OCI-LY3 (cell line): Measurements from ENCODE around the gene AAMDC.
"Not testable (repeated sequence)": the region's sequence is repeated elsewhere in the genome, so short reads cannot be mapped to it uniquely, and the experiment has no call there.

Source experiments
- H2AFZ ChIP-seq: fragments of 200-600, 300-600 bp; shearing (Covaris generic); 2 replicates; pipeline ENCODE4 v1.6.0; 2014; ENCODE audit warnings: antibody characterized with exemption, low read depth, low read length
- H3K27ac ChIP-seq: fragments of 200-600, 300-600 bp; sonication (generic); 2 replicates; pipeline ENCODE4 v1.5.1; 2014; ENCODE audit warnings: mild to moderate bottlenecking, low read length, moderate library complexity, mixed read lengths
- H3K27me3 ChIP-seq: fragments of 200-600, 300-600 bp; sonication (generic); 2 replicates; pipeline ENCODE4 v1.6.1; 2014; ENCODE audit warnings: low read depth, low read length, mixed read lengths
- H3K36me3 ChIP-seq: fragments of 200-600, 300-600 bp; sonication (generic); replicated peaks from 2 replicates; pipeline ENCODE3; 2014; ENCODE audit warnings: low read depth, low read length, mixed read lengths
- H3K4me1 ChIP-seq: fragments of 300-600, 200-600 bp; sonication (generic); 2 replicates; pipeline ENCODE4 v1.6.1; 2014; ENCODE audit warnings: low read length, mixed read lengths
- H3K4me2 ChIP-seq: fragments of 200-600, 300-600 bp; sonication (generic); 2 replicates; pipeline ENCODE4 v1.6.1; 2014; ENCODE audit warnings: low read length, mixed read lengths
- H3K4me3 ChIP-seq: fragments of 300-600, 200-600 bp; sonication (generic); 2 replicates; pipeline ENCODE4 v1.5.1; 2014; ENCODE audit warnings: antibody characterized with exemption, mild to moderate bottlenecking, low read length, moderate library complexity
- H3K79me2 ChIP-seq: fragments of 300-600, 200-600 bp; shearing (Covaris generic); 2 replicates; pipeline ENCODE4 v1.6.1; 2014; ENCODE audit warnings: mild to moderate bottlenecking, low read length, mixed read lengths
- H3K9ac ChIP-seq: fragments of 300-600, 200-600 bp; shearing (Covaris generic); 2 replicates; pipeline ENCODE4 v1.6.0; 2014; ENCODE audit warnings: mild to moderate bottlenecking, low read length, moderate library complexity
- H3K9me3 ChIP-seq: fragments of 200-600, 300-600 bp; shearing (Covaris generic); 2 replicates; pipeline ENCODE4 v1.6.1; 2014; ENCODE audit warnings: low read length, mixed read lengths; ENCODE audit not compliant: insufficient read depth
- H4K20me1 ChIP-seq: fragments of 200-600, 300-600 bp; sonication (generic); 2 replicates; pipeline ENCODE4 v1.6.1; 2016; ENCODE audit warnings: low read length, mixed read lengths; ENCODE audit not compliant: insufficient read depth
- EZH2phosphoT487 ChIP-seq: fragments of 200-600 bp; shearing (Covaris generic); IDR thresholded peaks from 2 replicates; pipeline ENCODE4 v1.6.1; 2018; ENCODE audit warnings: antibody characterized with exemption, mixed run types, low read depth
- TF ChIP-seq, protein P1 (sequence below): fragments of 200-600, 300-600 bp; sonication (generic); IDR thresholded peaks from 2 replicates; pipeline ENCODE4 v1.5.1; 2014; ENCODE audit warnings: antibody characterized with exemption, low read length, low read depth

Gene AAMDC

DNA sequence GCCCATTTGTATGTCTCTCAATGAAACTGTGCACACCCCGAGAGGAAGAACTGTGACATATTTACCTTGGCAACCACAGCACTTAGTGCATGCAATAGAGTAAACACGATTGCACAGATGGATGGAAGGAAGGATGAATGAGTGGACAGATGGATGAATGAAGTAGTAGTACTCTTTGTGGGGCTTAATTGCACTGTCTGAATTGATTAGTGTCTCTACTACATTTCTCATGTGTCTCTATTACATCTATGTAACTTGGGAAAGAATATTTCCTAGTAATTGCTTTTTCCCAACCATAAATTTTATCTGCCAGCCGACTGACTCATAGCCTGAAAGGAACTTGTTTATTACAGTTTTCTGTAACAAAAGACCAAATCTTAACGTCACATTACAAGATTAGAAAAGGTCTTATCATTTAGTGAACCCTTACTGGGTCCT, 69.7 kb downstream of the AAMDC start:
- H3K27ac ChIP-seq, H3K4me2 ChIP-seq, H3K9ac ChIP-seq, H3K4me3 ChIP-seq, H2AFZ ChIP-seq, H3K27me3 ChIP-seq, H3K79me2 ChIP-seq, H3K36me3 ChIP-seq, H3K9me3 ChIP-seq, H3K4me1 ChIP-seq, H4K20me1 ChIP-seq: not testable (repeated sequence)

DNA sequence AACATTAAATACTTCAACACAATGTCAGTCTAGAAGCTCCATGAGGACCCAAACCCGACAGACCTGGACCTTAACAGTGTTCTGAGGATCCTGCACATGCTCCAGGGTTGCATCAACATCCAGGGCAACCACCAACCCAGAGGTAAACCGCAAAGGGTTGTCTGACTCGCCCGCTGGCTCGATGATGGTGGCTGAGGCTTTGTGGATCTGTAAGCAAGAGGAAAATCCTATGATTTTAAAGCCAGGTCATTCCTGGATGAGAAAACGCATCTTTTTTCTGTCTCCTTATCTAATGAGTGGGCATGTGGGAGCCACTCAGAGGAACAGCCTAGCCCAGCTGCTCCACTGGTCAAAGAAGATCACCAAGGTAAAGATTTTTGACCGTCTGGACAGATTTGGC, 70.3 kb downstream of the AAMDC start:
- not testable (repeated sequence) for H3K27me3 ChIP-seq, H3K79me2 ChIP-seq, H3K27ac ChIP-seq, H4K20me1 ChIP-seq, H2AFZ ChIP-seq, H3K4me3 ChIP-seq, H3K4me2 ChIP-seq, H3K9ac ChIP-seq, H3K36me3 ChIP-seq, H3K9me3 ChIP-seq, H3K4me1 ChIP-seq

DNA sequence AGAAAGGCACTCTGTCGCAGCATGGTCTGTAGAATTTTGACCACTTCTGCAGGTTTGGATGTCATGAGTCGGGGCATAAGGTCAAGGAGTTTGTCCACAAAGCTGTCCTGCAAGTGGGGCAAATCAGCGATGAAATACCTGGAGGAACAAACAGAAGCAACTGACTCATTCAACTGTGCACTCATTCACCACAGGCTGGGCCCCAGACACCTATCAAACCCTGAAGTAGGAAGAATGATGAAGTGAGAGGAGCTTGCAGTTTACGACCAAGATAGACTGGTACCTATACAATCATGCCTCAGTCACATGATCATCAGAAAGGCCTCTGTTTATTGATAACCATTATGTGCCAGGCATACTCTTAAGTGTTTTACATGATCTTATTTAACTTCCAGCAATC, 70.8 kb downstream of the AAMDC start:
- H3K4me3 ChIP-seq, H2AFZ ChIP-seq, H4K20me1 ChIP-seq, H3K4me2 ChIP-seq, H3K27ac ChIP-seq, H3K79me2 ChIP-seq, H3K9me3 ChIP-seq, H3K36me3 ChIP-seq, H3K27me3 ChIP-seq, H3K4me1 ChIP-seq, H3K9ac ChIP-seq: not testable (repeated sequence)

DNA sequence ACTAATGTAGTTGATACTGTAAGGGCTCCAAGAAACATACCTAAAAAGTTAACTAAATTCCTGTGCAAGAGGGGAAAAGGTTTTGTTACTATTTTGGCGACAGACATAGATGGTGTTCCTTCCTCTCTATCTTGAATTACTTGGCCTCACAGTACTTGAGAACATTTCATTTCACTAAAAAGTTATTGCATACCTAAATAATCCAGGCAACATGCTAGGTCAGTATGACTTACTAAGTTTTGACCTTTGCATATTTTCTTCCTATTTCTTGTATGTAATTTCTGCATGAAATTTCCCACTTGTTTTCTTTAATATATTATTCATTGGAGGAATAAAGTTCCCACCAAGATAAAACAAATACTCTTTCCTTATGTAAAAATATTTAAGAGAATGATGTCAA, 74.0 kb downstream of the AAMDC start:
- H3K4me2 ChIP-seq, H3K9me3 ChIP-seq, H4K20me1 ChIP-seq, H2AFZ ChIP-seq, H3K27me3 ChIP-seq, H3K9ac ChIP-seq, H3K4me3 ChIP-seq, H3K79me2 ChIP-seq, H3K27ac ChIP-seq, H3K4me1 ChIP-seq, H3K36me3 ChIP-seq: not testable (repeated sequence)

DNA sequence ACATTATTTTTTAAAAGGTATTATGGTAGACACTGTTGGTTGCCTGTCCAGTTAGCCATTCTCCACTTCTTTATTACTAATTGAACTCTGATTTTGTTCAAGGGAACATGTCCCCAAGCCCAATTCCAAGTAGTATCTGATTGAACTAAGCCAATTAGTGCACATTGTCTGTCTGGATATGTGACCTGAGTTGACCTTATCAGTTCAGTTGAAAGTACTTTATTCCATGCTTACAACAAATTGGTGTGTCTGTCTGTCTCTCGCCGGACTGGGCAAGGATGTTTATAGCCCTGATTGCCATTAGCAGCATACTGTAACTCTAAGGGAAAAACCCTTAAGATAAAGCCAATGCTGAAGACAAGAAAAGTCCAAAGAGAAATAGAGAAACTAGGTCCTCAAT, 87.9 kb downstream of the AAMDC start:
- TF ChIP-seq, protein P1, sequence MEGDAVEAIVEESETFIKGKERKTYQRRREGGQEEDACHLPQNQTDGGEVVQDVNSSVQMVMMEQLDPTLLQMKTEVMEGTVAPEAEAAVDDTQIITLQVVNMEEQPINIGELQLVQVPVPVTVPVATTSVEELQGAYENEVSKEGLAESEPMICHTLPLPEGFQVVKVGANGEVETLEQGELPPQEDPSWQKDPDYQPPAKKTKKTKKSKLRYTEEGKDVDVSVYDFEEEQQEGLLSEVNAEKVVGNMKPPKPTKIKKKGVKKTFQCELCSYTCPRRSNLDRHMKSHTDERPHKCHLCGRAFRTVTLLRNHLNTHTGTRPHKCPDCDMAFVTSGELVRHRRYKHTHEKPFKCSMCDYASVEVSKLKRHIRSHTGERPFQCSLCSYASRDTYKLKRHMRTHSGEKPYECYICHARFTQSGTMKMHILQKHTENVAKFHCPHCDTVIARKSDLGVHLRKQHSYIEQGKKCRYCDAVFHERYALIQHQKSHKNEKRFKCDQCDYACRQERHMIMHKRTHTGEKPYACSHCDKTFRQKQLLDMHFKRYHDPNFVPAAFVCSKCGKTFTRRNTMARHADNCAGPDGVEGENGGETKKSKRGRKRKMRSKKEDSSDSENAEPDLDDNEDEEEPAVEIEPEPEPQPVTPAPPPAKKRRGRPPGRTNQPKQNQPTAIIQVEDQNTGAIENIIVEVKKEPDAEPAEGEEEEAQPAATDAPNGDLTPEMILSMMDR = no peak
- TF ChIP-seq EZH2phosphoT487 = no peak
- Histone ChIP-seq H3K4me3 (no peak overlapping the region), H3K9me3 (no peaks in the 10 kb centered on the region), H2AFZ (no peak overlapping the region), H3K27me3 (no peaks in the 10 kb centered on the region), H3K9ac (no peak overlapping the region), H3K27ac (no peak overlapping the region), H4K20me1 (no peaks in the 10 kb centered on the region), H3K79me2 (no peaks in the 10 kb centered on the region), H3K36me3 (peaks cover 10% of the 10 kb centered on the region), H3K4me1 (no peaks in the 10 kb centered on the region), H3K4me2 (no peak overlapping the region)

DNA sequence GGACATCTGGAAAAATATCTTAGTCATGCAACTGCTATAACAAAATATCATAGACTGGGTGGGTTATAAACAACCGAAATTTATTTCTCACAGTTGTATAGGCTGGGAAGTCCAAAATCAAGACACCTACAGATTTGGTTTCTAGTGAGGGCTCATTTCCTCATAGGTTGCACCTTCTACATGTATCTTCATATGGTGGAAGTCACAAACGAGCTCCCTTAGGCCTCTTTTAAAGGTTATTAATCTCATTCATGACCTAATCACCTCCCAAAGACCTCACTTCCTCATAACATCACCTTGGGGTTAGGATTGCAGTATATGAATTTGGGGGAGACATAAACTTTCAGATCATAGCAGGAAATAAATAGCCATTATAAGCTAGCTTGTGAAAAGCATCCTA, 88.3 kb downstream of the AAMDC start:
- H2AFZ ChIP-seq = no peak overlapping the region
- H3K27ac ChIP-seq = no peak overlapping the region
- H4K20me1 ChIP-seq = no peaks in the 10 kb centered on the region
- H3K36me3 ChIP-seq = peaks cover 10% of the 10 kb centered on the region
- H3K27me3 ChIP-seq = no peaks in the 10 kb centered on the region
- H3K4me3 ChIP-seq = no peak overlapping the region
- TF ChIP-seq, protein P1 = no peak
- no peak for TF ChIP-seq EZH2phosphoT487
- no peak overlapping the region for H3K4me2 ChIP-seq
- no peaks in the 10 kb centered on the region for H3K4me1 ChIP-seq
- H3K9me3 ChIP-seq = no peaks in the 10 kb centered on the region
- no peak overlapping the region for H3K9ac ChIP-seq
- no peaks in the 10 kb centered on the region for H3K79me2 ChIP-seq

DNA sequence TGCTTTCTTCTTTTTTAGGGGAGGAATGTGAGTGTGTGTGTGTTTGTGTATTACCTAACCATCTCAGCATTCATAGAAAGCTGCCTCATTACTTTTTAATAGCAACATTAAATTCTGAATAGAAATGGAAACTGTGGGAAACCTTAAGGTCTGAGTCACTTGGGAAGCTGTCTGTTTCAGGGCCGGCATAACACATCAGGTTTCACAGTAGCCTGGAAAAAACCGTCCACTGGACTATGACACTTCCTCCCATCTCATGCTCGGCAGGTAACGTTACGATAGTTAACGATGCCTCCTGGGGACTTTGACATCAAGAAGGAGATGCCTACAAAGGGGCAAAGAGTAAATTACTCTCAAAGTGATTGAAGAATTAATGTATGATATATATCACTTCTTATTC, 89.9 kb downstream of the AAMDC start:
- not testable (repeated sequence) for H4K20me1 ChIP-seq, H3K4me2 ChIP-seq, H3K36me3 ChIP-seq, H3K4me3 ChIP-seq, H3K79me2 ChIP-seq, H2AFZ ChIP-seq, H3K4me1 ChIP-seq, H3K27ac ChIP-seq, H3K27me3 ChIP-seq, H3K9me3 ChIP-seq, H3K9ac ChIP-seq

DNA sequence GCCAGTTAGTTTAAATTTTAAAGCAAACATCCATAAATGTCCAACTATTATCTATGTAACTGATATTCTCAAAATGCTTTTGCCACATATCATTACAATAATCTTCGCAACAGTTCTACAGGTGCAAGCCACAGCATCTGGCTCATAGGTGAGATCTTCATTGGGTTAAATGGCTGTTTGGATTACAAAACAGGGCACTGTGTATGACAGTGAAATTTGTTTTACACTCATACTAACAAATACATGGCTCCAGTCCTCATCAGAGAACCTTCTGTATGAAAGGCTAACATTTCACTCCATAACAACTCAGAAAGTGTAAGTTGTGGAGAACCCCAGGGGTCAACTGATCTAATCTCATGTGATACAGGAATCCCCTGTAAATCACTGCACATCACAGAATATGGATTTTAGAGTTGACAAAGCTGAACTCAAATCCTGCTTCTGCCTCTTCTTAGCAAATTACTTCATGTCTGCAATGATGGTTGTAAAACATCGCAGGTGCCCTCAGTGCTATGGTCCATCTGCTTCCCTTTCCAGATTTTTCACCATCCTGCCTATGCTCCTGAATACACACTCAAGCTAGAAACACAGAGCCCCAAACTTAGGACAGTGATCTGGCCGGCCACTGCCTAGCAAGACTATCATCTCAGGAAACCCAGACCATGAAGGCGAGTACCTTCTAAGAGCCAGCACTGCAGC, 92.8 kb downstream of the AAMDC start:
- not testable (repeated sequence) for H3K27ac ChIP-seq

More for the DNA sequence above, 92.8 kb downstream of the AAMDC start:
- not testable (repeated sequence) for H3K9ac ChIP-seq, H3K4me2 ChIP-seq, H3K79me2 ChIP-seq, H2AFZ ChIP-seq, H3K27me3 ChIP-seq, H3K4me3 ChIP-seq, H4K20me1 ChIP-seq, H3K36me3 ChIP-seq, H3K4me1 ChIP-seq, H3K9me3 ChIP-seq
